ENCODE data around the gene USP13.
A peak's percentile ranks its signal among the peaks of the same experiment; 100 is the strongest.

Gene USP13

DNA sequence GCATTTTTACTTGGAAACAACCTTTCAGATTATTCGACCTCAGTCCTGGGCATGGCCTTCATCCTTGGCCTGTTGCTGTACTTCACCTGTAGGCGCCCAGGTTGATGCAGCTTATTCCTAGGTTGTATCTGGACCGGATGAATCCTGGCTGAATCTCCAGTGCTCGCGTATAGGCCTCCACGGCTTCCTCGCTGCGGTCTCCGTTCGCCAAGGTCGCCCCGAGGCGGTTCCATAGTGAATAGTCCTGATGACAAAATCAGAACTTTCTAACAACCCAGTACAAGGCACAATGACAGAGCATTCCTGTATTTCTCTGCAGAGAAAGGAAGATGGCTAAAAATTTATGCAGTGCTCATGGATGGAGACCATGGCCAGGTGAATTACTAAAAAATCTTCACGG, 154.7 kb downstream of the USP13 start:
- DNase-seq = no peak

DNA sequence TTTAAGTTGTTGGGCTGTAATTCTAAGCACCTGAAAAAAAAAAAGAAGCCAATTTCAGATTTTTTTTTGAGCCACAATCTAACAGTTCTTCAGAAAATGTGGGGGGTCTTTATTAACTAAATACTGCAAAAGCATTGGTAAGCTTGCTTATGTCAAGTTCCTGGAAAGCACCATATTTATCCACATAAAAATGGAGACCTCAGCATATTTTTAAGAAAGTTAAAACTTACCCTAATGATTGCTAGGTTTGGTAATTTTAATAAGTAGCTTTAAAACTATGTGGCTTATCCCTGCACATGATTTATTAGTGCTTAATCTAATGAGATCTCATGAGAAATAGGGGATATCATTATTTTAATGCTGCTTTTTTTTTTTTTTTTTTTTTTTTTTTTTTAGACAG, 156.8 kb downstream of the USP13 start:
- DNase-seq = no peak

- DNase-seq = peak; percentile 64
Observed at GRCh38 chr3:179811321-179812095, 158.7 kb downstream of the USP13 start.

DNA sequence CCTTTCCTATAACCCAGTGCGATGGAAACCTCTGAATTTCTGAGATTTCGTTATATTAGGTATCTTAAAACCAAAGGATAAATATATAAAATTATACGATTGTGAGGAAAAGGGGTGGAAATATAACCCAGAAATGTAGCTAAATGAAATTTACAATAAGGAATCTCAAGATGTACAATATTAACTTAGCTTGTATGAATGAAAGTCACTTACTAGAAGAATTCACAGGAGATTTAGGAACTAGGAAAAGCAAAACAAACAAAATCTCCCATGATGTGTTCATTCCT, 159.2 kb downstream of the USP13 start:
- no peak for DNase-seq

DNA sequence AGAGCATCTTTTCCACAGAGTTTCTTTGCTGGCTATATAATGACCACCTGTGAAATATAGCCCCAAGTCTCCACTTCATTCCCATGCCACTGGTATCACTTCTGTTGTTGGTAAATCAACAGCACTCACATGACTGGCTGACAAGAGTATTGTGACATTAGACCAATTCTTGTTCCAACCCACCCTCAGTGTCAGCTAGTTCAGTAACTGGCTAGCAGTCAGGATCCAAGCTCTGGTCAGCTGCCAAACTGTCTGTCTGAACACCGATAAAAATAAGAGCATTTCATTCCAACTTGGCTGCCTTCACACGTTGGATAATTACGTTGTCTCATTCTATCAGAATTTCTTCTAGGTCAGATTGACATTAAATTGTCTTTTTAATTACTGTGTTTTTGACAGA, 166.5 kb downstream of the USP13 start:
- no peak for DNase-seq

GRCh38 chr3:179822296-179822695, 169.5 kb downstream of the USP13 start:
- DNase-seq = no peak

DNA sequence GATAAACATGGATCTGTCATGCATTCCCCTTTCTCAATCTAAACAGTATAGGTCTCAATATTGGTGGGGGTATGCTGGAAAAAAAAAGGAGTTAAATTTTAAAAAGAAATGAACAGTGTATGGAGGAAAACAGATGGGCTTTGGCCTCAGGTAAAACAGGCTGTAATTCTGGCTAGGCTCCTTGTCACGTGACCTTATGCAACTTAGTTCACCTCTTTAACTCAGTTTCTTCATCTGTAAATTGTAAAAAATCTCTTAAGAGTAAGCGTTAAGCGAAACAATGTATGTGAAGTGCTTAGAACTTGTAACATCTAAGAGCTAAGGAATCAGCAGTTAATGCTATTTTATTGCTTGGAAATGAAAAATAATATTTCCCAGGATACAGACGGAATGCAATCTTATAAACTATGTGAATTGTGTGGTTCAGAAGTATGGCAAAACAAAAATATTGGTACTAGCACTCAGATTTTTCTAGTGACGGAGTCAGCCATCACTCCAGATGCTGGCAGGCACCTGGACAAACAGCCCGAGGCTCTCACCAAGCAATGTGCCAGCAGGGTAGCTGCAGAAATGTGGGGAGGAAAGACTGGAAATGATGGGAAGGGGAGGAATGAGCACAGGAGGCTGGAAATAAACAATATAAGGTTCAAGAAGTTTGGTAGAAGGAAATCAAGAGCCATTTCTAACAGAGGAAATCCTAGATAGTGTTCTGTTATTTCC, 172.8 kb downstream of the USP13 start:
- DNase-seq = no peak

GRCh38 chr3:179826247-179826637, 173.4 kb downstream of the USP13 start:
- no peak for DNase-seq

- DNase-seq = no peak
Observed at GRCh38 chr3:179828738-179829137, 175.9 kb downstream of the USP13 start.

GRCh38 chr3:179829401-179829800, 176.6 kb downstream of the USP13 start:
- DNase-seq = no peak

DNA sequence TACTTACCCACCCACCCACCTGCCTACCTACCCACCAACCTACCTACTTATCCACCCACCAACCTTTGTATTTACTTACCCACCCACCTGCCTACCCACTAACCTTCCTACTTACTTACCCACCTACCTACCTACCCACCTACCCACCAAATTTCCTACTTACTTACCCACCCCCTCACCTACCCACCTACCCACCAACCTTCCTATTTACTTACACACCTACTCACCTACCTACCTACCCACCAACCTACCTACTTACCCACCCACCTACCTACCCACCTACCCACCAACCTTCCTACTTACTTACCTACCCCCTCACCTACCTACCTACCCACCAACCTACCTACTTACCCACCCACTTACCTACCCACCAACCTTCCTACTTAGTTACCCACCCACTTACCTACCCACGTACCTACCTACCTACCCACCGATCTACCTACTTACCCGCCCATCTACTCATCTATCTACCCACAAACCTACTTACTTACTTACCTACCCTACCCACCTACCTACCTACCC, 179.6 kb downstream of the USP13 start:
- no peak for DNase-seq

GRCh38 chr3:179833294-179833693, 180.5 kb downstream of the USP13 start:
- DNase-seq = no peak

- no peak for DNase-seq
Observed at GRCh38 chr3:179837374-179837773, 184.5 kb downstream of the USP13 start.

All from NCI-H510A (cell line).